GM19452 (cell line): Measurements from ENCODE around the gene PAQR4.

Experiments
- ATAC-seq: cut with Tn5 transposase; IDR thresholded peaks from one replicate; pipeline ENCODE4 v1.9.1; 2021; ENCODE audit not compliant: unreplicated experiment

The PAQR4 gene

GRCh38 chr16:3003582-3004270 lies 34.6 kb downstream of the PAQR4 start:
- peak; percentile 96 for ATAC-seq

- ATAC-seq: no peak
Measured at GRCh38 chr16:3004319-3004718, 35.2 kb downstream of the PAQR4 start.

- ATAC-seq: no peak
Measured at GRCh38 chr16:3004781-3005284, 35.7 kb downstream of the PAQR4 start.

- no peak for ATAC-seq
Measured at GRCh38 chr16:3007059-3007956, 38.2 kb downstream of the PAQR4 start.

GRCh38 chr16:3007957-3008689 lies 39.0 kb downstream of the PAQR4 start:
- ATAC-seq: no peak

- ATAC-seq: no peak
Measured at GRCh38 chr16:3008690-3009037, 39.5 kb downstream of the PAQR4 start.

GRCh38 chr16:3009568-3010390 lies 40.6 kb downstream of the PAQR4 start:
- ATAC-seq: no peak

- ATAC-seq: no peak
Measured at GRCh38 chr16:3010510-3010909, 41.4 kb downstream of the PAQR4 start.

GRCh38 chr16:3012246-3012645 lies 43.1 kb downstream of the PAQR4 start:
- no peak for ATAC-seq

GRCh38 chr16:3012828-3013420 lies 43.8 kb downstream of the PAQR4 start, which contains the start of gene CLDN9:
Gene CLDN9 (plus strand): TSS chr16:3012923. CDS start chr16:3013363, 440 bp downstream.
- no peak for ATAC-seq

GRCh38 chr16:3013491-3013951 lies 44.4 kb downstream of the PAQR4 start:
- ATAC-seq: no peak

- ATAC-seq: no peak
Measured at GRCh38 chr16:3013998-3014690, 45.0 kb downstream of the PAQR4 start.

GRCh38 chr16:3014971-3015370 lies 45.8 kb downstream of the PAQR4 start:
- no peak for ATAC-seq

GRCh38 chr16:3015865-3016521 lies 46.8 kb downstream of the PAQR4 start:
- no peak for ATAC-seq

GRCh38 chr16:3017344-3017743 lies 48.2 kb downstream of the PAQR4 start:
- no peak for ATAC-seq

GRCh38 chr16:3017794-3018506 lies 48.8 kb downstream of the PAQR4 start, which contains the start of gene CLDN6:
Gene CLDN6 (minus strand): TSS chr16:3018183. CDS start chr16:3016021, 2,162 bp downstream.
- ATAC-seq: no peak

- no peak for ATAC-seq
Measured at GRCh38 chr16:3019594-3020246, 50.6 kb downstream of the PAQR4 start.

- ATAC-seq: no peak
Measured at GRCh38 chr16:3020247-3020603, 51.1 kb downstream of the PAQR4 start, which contains the start of gene TNFRSF12A. Gene TNFRSF12A (plus strand): TSS chr16:3020368. CDS start chr16:3020398, 30 bp downstream.
